Adrenal gland (tissue), 12 donors: ENCODE data around the gene MTHFD2L. TPM values are rescaled to one million over a fixed set of nuclear protein-coding genes. Genes with fewer than 3 reads are reported as not detected.

Source experiments
- DNase-seq, 7 donors: peaks; one replicate each; pipeline ENCODE4 v3.0.0-alpha.2; 2019 to 2020
- H3K27ac ChIP-seq, 5 donors: fragments of 200-600 bp; sonication (generic) in 4 of 5; 1 replicate in 3 of 5; 2 replicates in 2 of 5; pipeline versions ENCODE4 v1.5.1 to v1.8.0; 2016 to 2020; ENCODE audit warnings: mild to moderate bottlenecking in 1 of 5
- H3K27me3 ChIP-seq: fragments of 200-600 bp; 2 replicates; pipeline ENCODE4 v1.8.0; 2021
- H3K36me3 ChIP-seq, 2 donors: fragments of 200-600 bp; replicated peaks in 1 of 2; 1 replicate in 1 of 2; 2 replicates in 1 of 2; pipeline versions ENCODE4 v1.5.1 to v1.8.0; 2018 to 2022
- H3K4me1 ChIP-seq, 2 donors: fragments of 200-600 bp; replicated peaks in 1 of 2; 1 replicate in 1 of 2; 2 replicates in 1 of 2; pipeline versions ENCODE4 v1.5.1 to v1.8.0; 2018 to 2021
- H3K4me3 ChIP-seq, 4 donors: fragments of 200-600 bp; sonication (generic) in 3 of 4; one replicate each; pipeline ENCODE4 v1.5.1; 2016 to 2018
- H3K9me3 ChIP-seq, 3 donors: fragments of 200-600 bp; sonication (generic) in 1 of 3; replicated peaks in 1 of 3; 1 replicate in 2 of 3; 2 replicates in 1 of 3; pipeline versions ENCODE4 v1.5.1 to v1.8.0; 2016 to 2021
- CTCF ChIP-seq, 6 experiments: fragments of 450-650 bp in 4 of 6; fragments of 200-600 bp in 2 of 6; sonication (generic) in 1 of 6; IDR thresholded peaks; 1 replicate in 5 of 6; 2 replicates in 1 of 6; pipeline versions ENCODE4 v1.5.1 to v1.8.0; 2016 to 2021; ENCODE audit warnings: antibody characterized with exemption in 6 of 6, mild to moderate bottlenecking in 2 of 6, moderate library complexity in 1 of 6
- POLR2A ChIP-seq, 2 donors: fragments of 450-650 bp; IDR thresholded peaks; one replicate each; pipeline ENCODE4 v1.6.1; 2017; ENCODE audit warnings: antibody characterized with exemption in 2 of 2, mild to moderate bottlenecking in 2 of 2, moderate library complexity in 1 of 2
- WGBS, 4 donors: extraction: QIAGEN DNeasy Blood & Tissue Kit in 2 of 4; methylation state at CpG; one replicate each; pipeline versions ENCODE4 v1.1.5 to v1.1.7; 2013 to 2017; 5-methylcytosine and 5-hydroxymethylcytosine counted together
- intact Hi-C, 2 donors: fragments of 100-400 bp; cut with DNase I; formaldehyde crosslinking; loops; one replicate each; pipeline versions ENCODE4 v1.14.1 to v1.15.0; 2022 to 2023
- polyA plus RNA-seq, 3 donors: library from polyadenylated mRNA; stranded (reverse); fragments of 200-250 nt in 2 of 3; fragments of 350-450 nt in 1 of 3; fragmentation: Illumina TruSeq in 1 of 3; extraction: RNeasy Lipid Tissue Mini Kit (QIAGEN cat#74804) in 1 of 3; gene quantifications; one replicate each; pipeline ENCODE4 v1.2.3, GENCODE V29; 2013 to 2014
- total RNA-seq, 9 donors: library from RNA; depleted of rRNA in 4 of 9; stranded (reverse); fragments of >200 nt in 4 of 9; fragments of 120-200 nt in 1 of 9; fragmentation: NEBNext Ultra II Directional in 1 of 9; extraction: Animal tissue kit (Norgen Biotek cat#: 25700) in 1 of 9; gene quantifications; one replicate each; pipeline versions ENCODE4 v1.1.0 to v1.2.4, GENCODE V29; 2013 to 2023
- donor health status: healthy with polysubstance abuse.
- donor health status: Bipolar disorder and iron deficiency.
- donor health status: DM: yes; HTN: yes; CAD: no.
- donor health status: DM: no; HTN: no; CAD: no.
- donor health status: DM: no; HTN: no; CAD: no.
- donor health status: DM: yes; HTN: yes; CAD: no.

MTHFD2L gene
- total and polyA plus RNA-seq, 12 donors: 9.8 to 38.2 (median 15.9) TPM

- no peak overlapping the region for H3K27ac ChIP-seq
- intact Hi-C loops: loop anchor here in 1 of 2 donors (10.0 kb wide), 1 partner anchor 133 kb away; no protein-coding TSS in a partner anchor
- DNase-seq: no peak
- H3K4me1 ChIP-seq: no peaks in the 10 kb centered on the region
- H3K4me3 ChIP-seq: no peak overlapping the region
- no peaks in the 10 kb centered on the region for H3K27me3 ChIP-seq
- H3K36me3 ChIP-seq: no peaks in the 10 kb centered on the region
- 54 to 72% (median 62%) methylated on average over 2 of the region's 2 CpGs for WGBS, 4 donors
- H3K9me3 ChIP-seq: no peaks in the 10 kb centered on the region
- TF ChIP-seq CTCF (IDR thresholded peaks at IDR 0.05) (no peak), POLR2A (IDR thresholded peaks at IDR 0.05) (no peak)
Observed at GRCh38 chr4:74318276-74318675, 160.4 kb downstream of the MTHFD2L start.

GRCh38 chr4:74319470-74319869, 161.6 kb downstream of the MTHFD2L start:
- no peak overlapping the region for H3K27ac ChIP-seq
- intact Hi-C loops: loop anchor here in 1 of 2 donors (10.0 kb wide), 1 partner anchor 135 kb away; no protein-coding TSS in a partner anchor
- H3K27me3 ChIP-seq: no peaks in the 10 kb centered on the region
- WGBS, 4 donors: 85 to 92% (median 89%) methylated on average over 6 of the region's 6 CpGs
- no peak overlapping the region for H3K4me3 ChIP-seq
- H3K36me3 ChIP-seq: no peaks in the 10 kb centered on the region
- TF ChIP-seq CTCF (IDR thresholded peaks at IDR 0.05): no peak
- H3K4me1 ChIP-seq: no peaks in the 10 kb centered on the region
- H3K9me3 ChIP-seq: no peaks in the 10 kb centered on the region
- DNase-seq: no peak

- Histone ChIP-seq H3K27me3 (peaks cover under 1% of the 10 kb centered on the region), H3K36me3 (no peaks in the 10 kb centered on the region), H3K27ac (no peak overlapping the region), H3K4me1 (no peaks in the 10 kb centered on the region), H3K9me3 (no peaks in the 10 kb centered on the region), H3K4me3 (no peak overlapping the region)
- intact Hi-C loops: no loop called here
- WGBS, 4 donors: 35 to 49% (median 41%) methylated on average over 4 of the region's 4 CpGs
- peak in 2 of 7 donors; percentile 16 to 23 for DNase-seq
- TF ChIP-seq POLR2A (IDR thresholded peaks at IDR 0.05): no peak
- TF ChIP-seq CTCF (IDR thresholded peaks at IDR 0.05): peak in 5 of 6 experiments; percentile 23 to 44 (median 42)
Observed at GRCh38 chr4:74320559-74321118, 162.7 kb downstream of the MTHFD2L start.

- Histone ChIP-seq H3K27ac (no peak overlapping the region), H3K27me3 (peaks cover 5% of the 10 kb centered on the region), H3K4me3 (no peak overlapping the region), H3K9me3 (no peaks in the 10 kb centered on the region), H3K36me3 (no peaks in the 10 kb centered on the region), H3K4me1 (no peaks in the 10 kb centered on the region)
- 75 to 89% (median 82%) methylated on average over 3 of the region's 3 CpGs for WGBS, 4 donors
- TF ChIP-seq CTCF (IDR thresholded peaks at IDR 0.05): no peak
- TF ChIP-seq POLR2A (IDR thresholded peaks at IDR 0.05): no peak
- intact Hi-C loops: no loop called here
- no peak for DNase-seq
Observed at GRCh38 chr4:74322301-74322700, 164.4 kb downstream of the MTHFD2L start.
